H1 (cell line): ENCODE data around the gene ARHGEF1. TPM values are rescaled to one million over a fixed set of nuclear protein-coding genes. Genes with fewer than 3 reads are reported as not detected.

ENCODE experiments used
- ATF2 ChIP-seq: IDR thresholded peaks from 2 replicates; pipeline ENCODE4 v1.6.1; 2012; ENCODE audit warnings: low read length, inconsistent platforms
- CHD7 ChIP-seq: fragments of 300-600 bp; sonication (generic); IDR thresholded peaks from 2 replicates; pipeline ENCODE4 v1.7.1; 2012; ENCODE audit warnings: low read length, moderate library complexity, mild to moderate bottlenecking, inconsistent platforms; ENCODE audit not compliant: insufficient replicate concordance
- KDM5A ChIP-seq: fragments of 200-600 bp; IDR thresholded peaks from 2 replicates; pipeline ENCODE4 v1.7.1; 2012; ENCODE audit warnings: mild to moderate bottlenecking, low read length, inconsistent platforms, mixed read lengths
- PHF8 ChIP-seq: fragments of 200-600 bp; sonication (generic); conservative IDR thresholded peaks from 2 replicates; pipeline ENCODE4 v1.7.1; 2012; ENCODE audit warnings: low read depth, mild to moderate bottlenecking, inconsistent platforms, low read length, moderate library complexity
- RNF2 ChIP-seq: fragments of 200-900, 300-1000 bp; sonication (generic); IDR thresholded peaks from 2 replicates; pipeline ENCODE4 v1.7.1; 2016; ENCODE audit warnings: borderline replicate concordance, low read depth, mild to moderate bottlenecking, antibody characterized with exemption, low read length; ENCODE audit not compliant: poor library complexity, severe bottlenecking; ENCODE audit errors: missing control alignments
- ZNF274 ChIP-seq: IDR thresholded peaks from 2 replicates; pipeline ENCODE4 v1.7.0; 2012; ENCODE audit warnings: low read length, borderline replicate concordance; ENCODE audit errors: extremely low read depth
- polyA plus RNA-seq, 7 experiments: library from polyadenylated mRNA; depleted of rRNA in 3 of 7; stranded (reverse) in 5 of 7; unstranded in 2 of 7; fragments of >200 nt in 5 of 7; fragments of 200-250 nt in 2 of 7; gene quantifications; 1 replicate in 5 of 7; 2 replicates in 1 of 7; 4 replicates in 1 of 7; pipeline versions ENCODE4 v1.2.1 to v1.2.3, GENCODE V29; 2011 to 2013; ENCODE audit warnings: missing spikeins in 2 of 7, mixed read lengths in 2 of 7
- total RNA-seq: library from RNA; stranded (reverse); fragmentation: NEBNext Ultra II Directional; extraction: Animal tissue kit (Norgen Biotek cat#: 25700); gene quantifications from 2 replicates; pipeline ENCODE4 v1.2.1, GENCODE V29; 2021
- TF ChIP-seq, protein P1 (sequence below): IDR thresholded peaks from 2 replicates; pipeline ENCODE4 v1.6.1; 2011; ENCODE audit warnings: low read length, improper control_type of control experiment

ARHGEF1 gene
- total and polyA plus RNA-seq, 2 of the 8 experiments (the other 6 are each of a cell fraction or from before 2014, with no cell fraction given) = 23.0 to 49.0 TPM

GRCh38 chr19:41935760-41936415 lies 52.9 kb downstream of the ARHGEF1 start (continued):
- TF ChIP-seq CHD7 (no peak), KDM5A (no peak), PHF8 (no peak), ATF2 (no peak), ZNF274 (no peak), RNF2 (no peak)
- TF ChIP-seq, protein P1, sequence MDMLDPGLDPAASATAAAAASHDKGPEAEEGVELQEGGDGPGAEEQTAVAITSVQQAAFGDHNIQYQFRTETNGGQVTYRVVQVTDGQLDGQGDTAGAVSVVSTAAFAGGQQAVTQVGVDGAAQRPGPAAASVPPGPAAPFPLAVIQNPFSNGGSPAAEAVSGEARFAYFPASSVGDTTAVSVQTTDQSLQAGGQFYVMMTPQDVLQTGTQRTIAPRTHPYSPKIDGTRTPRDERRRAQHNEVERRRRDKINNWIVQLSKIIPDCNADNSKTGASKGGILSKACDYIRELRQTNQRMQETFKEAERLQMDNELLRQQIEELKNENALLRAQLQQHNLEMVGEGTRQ = no peak
